Left colon (tissue), 2 donors: ENCODE measurements around the gene TMEM244. TPM values are rescaled to one million over a fixed set of nuclear protein-coding genes. Genes with fewer than 3 reads are reported as not detected.
"Not testable (repeated sequence)": the region's sequence is repeated elsewhere in the genome, so short reads cannot be mapped to it uniquely, and the experiment has no call there.

Source experiments
- ATAC-seq: fragments of 200-7000 bp; cut with Tn5 transposase; one replicate; pipeline ENCODE4 v1.9.1; 2020; ENCODE audit warnings: mild to moderate bottlenecking, moderate library complexity
- DNase-seq, 2 donors: peaks; one replicate each; pipeline ENCODE4 v3.0.0-alpha.2; 2020
- intact Hi-C, 2 donors: fragments of 100-400 bp; cut with DNase I in 1 of 2; cut with micrococcal nuclease in 1 of 2; formaldehyde crosslinking; loops; one replicate each; pipeline versions ENCODE4 v1.11.2 to v1.14.0; 2022; cut with DNase I, micrococcal nuclease
- total RNA-seq, 2 donors: library from RNA; stranded (reverse); fragmentation: NEBNext Ultra II Directional; extraction: Animal tissue kit (Norgen Biotek cat#: 25700); gene quantifications; one replicate each; pipeline ENCODE4 v1.2.1, GENCODE V29; 2021
- donor health status: DM: no; HTN: no; CAD: no.
- donor health status: DM: yes; HTN: yes; CAD: no.

TMEM244 gene
- total RNA-seq, 2 donors from 2014 or later, result not detected

- no peak for DNase-seq
- no peak for ATAC-seq
- intact Hi-C loops, result no loop called here
Observed at GRCh38 chr6:129832299-129832698, 28.8 kb downstream of the TMEM244 start.

- intact Hi-C loops, result no loop called here
- ATAC-seq, result no peak
- DNase-seq, result no peak
Observed at GRCh38 chr6:129828229-129828628, 32.9 kb downstream of the TMEM244 start.

GRCh38 chr6:129818251-129818650 lies 42.9 kb downstream of the TMEM244 start:
- ATAC-seq, result no peak
- intact Hi-C loops, result no loop called here

DNA sequence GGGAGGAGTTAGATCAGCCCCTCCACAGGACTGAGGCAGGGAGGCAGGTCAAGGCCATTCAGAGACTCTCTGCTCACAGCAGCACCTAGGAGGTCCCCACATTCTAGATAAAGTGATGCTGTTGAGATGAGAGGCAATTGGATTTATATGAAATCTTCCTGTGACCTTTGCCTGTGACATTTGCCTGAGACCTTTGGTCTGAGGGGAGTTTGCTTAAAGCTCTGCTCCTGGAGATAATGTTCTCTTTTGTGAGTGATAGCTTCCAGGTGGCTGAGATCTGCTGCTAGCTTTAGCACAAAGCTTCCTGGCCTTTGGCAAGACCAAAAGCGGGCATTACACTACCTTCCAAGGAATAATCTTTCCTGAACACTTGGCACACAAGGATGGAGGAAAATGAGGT lies 43.3 kb downstream of the TMEM244 start:
- ATAC-seq, result no peak
- DNase-seq, result no peak
- intact Hi-C loops, result no loop called here

More at GRCh38 chr6:129818251-129818650, 42.9 kb downstream of the TMEM244 start:
- DNase-seq, result no peak

GRCh38 chr6:129817332-129817731 lies 43.8 kb downstream of the TMEM244 start:
- no peak for DNase-seq
- no peak for ATAC-seq
- intact Hi-C loops, result no loop called here

DNA sequence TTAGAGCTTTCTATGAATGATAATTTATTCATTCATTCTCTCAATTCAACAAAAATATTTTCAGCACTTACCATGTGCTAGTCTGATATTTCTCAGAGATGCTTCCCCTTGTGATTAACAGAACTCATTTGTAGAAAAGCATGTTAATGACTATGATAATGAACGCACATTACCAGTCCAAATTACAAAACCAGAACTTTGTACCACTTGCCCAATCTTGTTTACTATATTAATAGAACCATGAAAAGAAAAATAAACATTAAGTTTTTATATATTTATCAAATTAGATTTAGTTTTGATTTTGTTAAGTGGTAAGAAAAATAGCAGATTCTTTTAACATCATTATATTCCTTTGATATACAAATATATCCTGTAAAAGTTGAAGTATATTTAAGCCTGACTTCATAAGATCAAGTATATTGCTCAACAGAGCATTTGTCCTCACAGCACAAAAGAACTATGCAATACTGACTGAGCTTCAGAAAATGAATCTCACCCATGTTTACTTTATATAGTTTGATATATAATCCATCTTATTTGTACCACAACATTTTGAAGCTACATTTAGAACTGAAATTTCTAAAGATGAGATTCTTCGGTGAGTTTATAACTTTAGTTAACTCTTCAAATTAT lies 48.9 kb downstream of the TMEM244 start:
- intact Hi-C loops, result no loop called here
- no peak for ATAC-seq
- DNase-seq, result no peak

- DNase-seq, intact Hi-C loops, ATAC-seq: not testable (repeated sequence)
Observed at GRCh38 chr6:129807141-129807540, 54.0 kb downstream of the TMEM244 start.

DNA sequence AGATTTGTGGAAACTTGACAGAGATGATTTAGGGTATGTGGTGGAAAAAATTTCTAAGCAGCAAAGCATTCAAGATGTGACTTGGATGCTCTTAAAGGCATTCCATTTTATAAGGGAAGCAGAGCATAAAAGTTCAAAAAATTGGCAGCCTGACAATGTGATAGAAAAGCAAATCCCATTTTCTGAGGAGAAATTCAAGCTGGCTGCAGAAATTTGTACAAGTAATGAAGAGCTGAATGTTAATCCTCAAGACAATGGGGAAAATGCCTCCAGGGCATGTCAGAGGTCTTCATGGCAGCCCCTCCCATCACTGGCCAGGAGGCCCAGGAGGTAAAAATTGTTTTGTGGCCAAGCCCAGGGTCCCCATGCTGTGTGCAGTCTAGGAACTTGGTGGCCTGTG lies 58.2 kb downstream of the TMEM244 start:
- intact Hi-C loops, DNase-seq, ATAC-seq: not testable (repeated sequence)

DNA sequence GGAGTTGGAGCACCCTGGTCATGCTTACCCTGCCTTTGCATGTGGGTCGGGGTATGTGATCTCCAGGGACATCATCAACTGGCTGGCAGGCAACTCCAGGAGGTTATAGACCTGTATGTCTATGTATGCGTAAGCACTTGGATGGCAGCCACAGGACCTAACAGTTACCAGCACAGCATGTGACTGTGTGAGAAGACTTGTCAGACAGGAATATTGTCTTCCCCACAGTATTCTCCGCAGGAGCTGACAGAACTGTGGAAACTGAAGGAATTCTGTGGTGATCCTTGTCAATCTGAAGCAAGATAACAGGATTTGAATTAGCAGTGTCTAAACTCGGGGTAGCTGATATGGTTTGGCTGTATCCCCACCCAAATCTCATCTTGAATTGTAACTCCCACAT lies 59.2 kb downstream of the TMEM244 start:
- DNase-seq (peak in 1 of 2 donors; percentile 12), ATAC-seq (no peak)
- intact Hi-C loops, result no loop called here

- no peak for ATAC-seq
- intact Hi-C loops, result no loop called here
- no peak for DNase-seq
Observed at GRCh38 chr6:129795261-129795660, 65.9 kb downstream of the TMEM244 start.

GRCh38 chr6:129793447-129793846 lies 67.7 kb downstream of the TMEM244 start:
- DNase-seq, result no peak
- ATAC-seq, result no peak
- intact Hi-C loops, result no loop called here

- intact Hi-C loops, result no loop called here
- ATAC-seq (peak; percentile 36), DNase-seq (no peak)
Observed at GRCh38 chr6:129792049-129792448, 69.1 kb downstream of the TMEM244 start.

- no peak for DNase-seq
- intact Hi-C loops, result no loop called here
- ATAC-seq, result no peak
Observed at GRCh38 chr6:129790785-129791184, 70.3 kb downstream of the TMEM244 start.

DNA sequence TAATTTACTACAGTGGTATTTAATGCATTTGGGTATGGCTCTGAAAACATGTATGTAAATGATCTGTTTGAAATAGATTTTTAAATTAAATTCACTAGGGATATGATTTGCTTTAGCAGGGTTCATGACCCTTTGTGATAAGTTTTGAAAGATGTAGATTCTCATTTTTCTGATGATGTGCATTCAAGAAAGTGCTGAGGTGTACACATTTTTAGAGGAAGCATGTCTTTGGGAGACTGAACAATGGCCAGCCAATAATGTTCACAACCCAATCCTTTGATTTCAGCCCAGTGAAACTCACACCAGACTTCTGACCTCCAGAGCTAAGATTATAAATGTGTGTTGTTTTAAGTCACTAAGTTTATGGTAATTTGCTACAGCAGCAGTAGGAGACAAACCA lies 71.1 kb downstream of the TMEM244 start:
- ATAC-seq (no peak), DNase-seq (no peak)
- intact Hi-C loops, result no loop called here

- ATAC-seq (no peak), DNase-seq (no peak)
- intact Hi-C loops, result no loop called here
Observed at GRCh38 chr6:129787816-129788215, 73.3 kb downstream of the TMEM244 start.

GRCh38 chr6:129786548-129786947 lies 74.6 kb downstream of the TMEM244 start:
- intact Hi-C loops, result no loop called here
- DNase-seq (no peak), ATAC-seq (no peak)

- intact Hi-C loops, result no loop called here
- DNase-seq (no peak), ATAC-seq (no peak)
Observed at GRCh38 chr6:129785756-129786135, 75.4 kb downstream of the TMEM244 start.

GRCh38 chr6:129785047-129785755 lies 75.9 kb downstream of the TMEM244 start:
- intact Hi-C loops, result no loop called here
- ATAC-seq, result no peak
- DNase-seq, result no peak
